Astrocyte (in vitro differentiated cells and primary cell): ENCODE data around the gene SNCAIP. TPM values are rescaled to one million over a fixed set of nuclear protein-coding genes. Genes with fewer than 3 reads are reported as not detected.

Source experiments
- DNase-seq: peaks from one replicate; pipeline ENCODE4 v3.0.0-alpha.2; 2010; ENCODE audit warnings: low read depth
- FAIRE-seq: peaks from 2 replicates; lab custom pipeline; 2011; peaks lifted over from hg19 to GRCh38; lab: Jason Lieb, UNC
- H2AFZ ChIP-seq: 2 replicates; pipeline ENCODE4 v1.6.0; 2012; ENCODE audit warnings: low read depth, low read length, inconsistent platforms
- H3K27ac ChIP-seq: 2 replicates; pipeline ENCODE4 v1.5.1; 2011; ENCODE audit warnings: low read depth, low read length, inconsistent platforms
- H3K27me3 ChIP-seq: 2 replicates; pipeline ENCODE4 v1.6.0; 2011; ENCODE audit warnings: low read length, inconsistent platforms; ENCODE audit not compliant: insufficient read depth
- H3K36me3 ChIP-seq: 2 replicates; pipeline ENCODE4 v1.5.1; 2011; ENCODE audit warnings: low read length, inconsistent platforms; ENCODE audit not compliant: insufficient read depth
- H3K4me1 ChIP-seq: 2 replicates; pipeline ENCODE4 v1.5.1; 2011; ENCODE audit warnings: low read length, inconsistent platforms; ENCODE audit not compliant: insufficient read depth
- H3K4me2 ChIP-seq: 2 replicates; pipeline ENCODE4 v1.6.0; 2012; ENCODE audit warnings: low read length, inconsistent platforms
- H3K4me3 ChIP-seq: 2 replicates; pipeline ENCODE4 v1.5.1; 2011; ENCODE audit warnings: low read depth, mild to moderate bottlenecking, low read length, inconsistent platforms; ENCODE audit not compliant: insufficient read depth
- H3K79me2 ChIP-seq: 2 replicates; pipeline ENCODE4 v1.6.0; 2012; ENCODE audit warnings: mild to moderate bottlenecking, low read length, inconsistent platforms; ENCODE audit not compliant: insufficient read depth
- H3K9ac ChIP-seq: 2 replicates; pipeline ENCODE4 v1.6.0; 2012; ENCODE audit warnings: mild to moderate bottlenecking, low read length, inconsistent platforms
- H3K9me3 ChIP-seq: 2 replicates; pipeline ENCODE4 v1.5.1; 2012; ENCODE audit warnings: low read depth, mild to moderate bottlenecking, low read length, inconsistent platforms; ENCODE audit not compliant: insufficient read depth
- H4K20me1 ChIP-seq: 2 replicates; pipeline ENCODE4 v1.6.0; 2012; ENCODE audit warnings: low read length, inconsistent platforms; ENCODE audit not compliant: insufficient read depth
- H3K27ac Mint-ChIP-seq: one replicate; pipeline ENCODE4 v1.8.0; 2021; ENCODE audit warnings: mild to moderate bottlenecking, mixed read lengths; ENCODE audit not compliant: unreplicated experiment
- H3K27me3 Mint-ChIP-seq: one replicate; pipeline ENCODE4 v1.8.0; 2021; ENCODE audit warnings: low read depth, mixed read lengths; ENCODE audit not compliant: unreplicated experiment
- H3K36me3 Mint-ChIP-seq: one replicate; pipeline ENCODE4 v1.8.0; 2021; ENCODE audit warnings: low read depth, mixed read lengths; ENCODE audit not compliant: unreplicated experiment
- H3K4me1 Mint-ChIP-seq: one replicate; pipeline ENCODE4 v1.8.0; 2021; ENCODE audit warnings: low read depth, mixed read lengths; ENCODE audit not compliant: unreplicated experiment
- H3K4me3 Mint-ChIP-seq: one replicate; pipeline ENCODE4 v1.8.0; 2021; ENCODE audit warnings: mild to moderate bottlenecking, moderate library complexity, mixed read lengths; ENCODE audit not compliant: unreplicated experiment
- H3K9me3 Mint-ChIP-seq: one replicate; pipeline ENCODE4 v1.8.0; 2021; ENCODE audit warnings: mild to moderate bottlenecking, mixed read lengths; ENCODE audit not compliant: unreplicated experiment
- EZH2 ChIP-seq: IDR thresholded peaks from 2 replicates; pipeline ENCODE4 v1.6.1; 2012; ENCODE audit warnings: mild to moderate bottlenecking, low read length, inconsistent platforms; ENCODE audit not compliant: insufficient read depth
- total RNA-seq: library from RNA; stranded (reverse); gene quantifications from 2 replicates; pipeline ENCODE4 v1.2.1, GENCODE V29; 2021
- TF ChIP-seq, protein P1 (sequence below): IDR thresholded peaks from 2 replicates; pipeline ENCODE4 v1.5.1; 2011; ENCODE audit warnings: low read depth, mild to moderate bottlenecking, inconsistent platforms, low read length, moderate library complexity; ENCODE audit not compliant: insufficient read depth

The SNCAIP gene
- total RNA-seq, 1 donor from 2014 or later, result 1.7 TPM

DNA sequence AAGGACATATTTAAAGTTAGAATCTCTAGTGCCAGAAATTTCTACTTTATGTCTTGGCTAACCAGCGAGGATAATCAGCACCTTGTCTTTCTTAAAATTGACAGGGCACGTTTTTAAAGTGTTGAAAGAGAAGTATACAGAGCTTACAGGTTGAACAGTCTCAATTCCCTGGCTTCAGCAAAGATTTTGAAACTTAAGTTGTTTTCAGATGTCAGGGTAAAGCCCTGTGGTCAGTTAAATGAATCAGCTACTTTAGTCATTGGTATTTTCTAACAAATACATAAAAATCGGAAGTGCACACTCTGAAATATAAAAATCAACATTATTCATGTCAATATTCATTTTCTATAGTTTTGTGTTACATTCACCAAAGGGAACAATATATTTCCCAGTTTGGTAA is 29.1 kb downstream of the SNCAIP start:
- no peak for TF ChIP-seq EZH2
- TF ChIP-seq, protein P1, sequence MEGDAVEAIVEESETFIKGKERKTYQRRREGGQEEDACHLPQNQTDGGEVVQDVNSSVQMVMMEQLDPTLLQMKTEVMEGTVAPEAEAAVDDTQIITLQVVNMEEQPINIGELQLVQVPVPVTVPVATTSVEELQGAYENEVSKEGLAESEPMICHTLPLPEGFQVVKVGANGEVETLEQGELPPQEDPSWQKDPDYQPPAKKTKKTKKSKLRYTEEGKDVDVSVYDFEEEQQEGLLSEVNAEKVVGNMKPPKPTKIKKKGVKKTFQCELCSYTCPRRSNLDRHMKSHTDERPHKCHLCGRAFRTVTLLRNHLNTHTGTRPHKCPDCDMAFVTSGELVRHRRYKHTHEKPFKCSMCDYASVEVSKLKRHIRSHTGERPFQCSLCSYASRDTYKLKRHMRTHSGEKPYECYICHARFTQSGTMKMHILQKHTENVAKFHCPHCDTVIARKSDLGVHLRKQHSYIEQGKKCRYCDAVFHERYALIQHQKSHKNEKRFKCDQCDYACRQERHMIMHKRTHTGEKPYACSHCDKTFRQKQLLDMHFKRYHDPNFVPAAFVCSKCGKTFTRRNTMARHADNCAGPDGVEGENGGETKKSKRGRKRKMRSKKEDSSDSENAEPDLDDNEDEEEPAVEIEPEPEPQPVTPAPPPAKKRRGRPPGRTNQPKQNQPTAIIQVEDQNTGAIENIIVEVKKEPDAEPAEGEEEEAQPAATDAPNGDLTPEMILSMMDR, result no peak
- Mint-ChIP-seq H3K27me3 (no peaks in the 10 kb centered on the region), H3K9me3 (no peaks in the 10 kb centered on the region), H3K36me3 (peaks cover 1% of the 10 kb centered on the region), H3K4me1 (no peaks in the 10 kb centered on the region), H3K27ac (no peak overlapping the region), H3K4me3 (no peak overlapping the region)
- no peaks in the 10 kb centered on the region for H3K4me1 ChIP-seq
- H3K9me3 ChIP-seq, result no peaks in the 10 kb centered on the region
- H3K4me3 ChIP-seq, result no peak overlapping the region
- H4K20me1 ChIP-seq, result no peaks in the 10 kb centered on the region
- H3K27ac ChIP-seq, result no peak overlapping the region
- FAIRE-seq, result no peak
- H3K4me2 ChIP-seq, result no peak overlapping the region
- DNase-seq, result no peak
- no peak overlapping the region for H2AFZ ChIP-seq
- no peaks in the 10 kb centered on the region for H3K36me3 ChIP-seq
- no peaks in the 10 kb centered on the region for H3K27me3 ChIP-seq
- H3K9ac ChIP-seq, result no peak overlapping the region
- H3K79me2 ChIP-seq, result no peaks in the 10 kb centered on the region

DNA sequence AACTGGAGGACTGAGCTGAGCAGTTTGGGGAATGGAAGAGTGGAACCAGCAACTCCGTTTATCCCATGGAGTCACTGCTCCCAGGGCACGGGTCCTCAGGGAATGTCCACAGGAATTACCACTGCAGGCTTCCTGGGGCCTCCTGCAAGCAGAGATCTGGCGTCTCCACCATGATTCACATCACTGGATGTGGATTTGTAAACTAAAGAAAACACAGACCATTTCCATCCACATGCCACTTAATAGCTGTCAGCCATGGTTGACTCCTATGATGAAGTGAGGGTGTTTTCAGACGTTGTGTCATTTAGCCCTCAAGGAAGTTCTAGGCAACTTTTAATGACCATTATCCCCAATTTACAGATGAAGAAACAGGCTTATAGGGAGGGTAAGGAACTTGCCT is 30.2 kb downstream of the SNCAIP start:
- FAIRE-seq (no peak), DNase-seq (no peak)
- H3K9me3 Mint-ChIP-seq, result no peaks in the 10 kb centered on the region
- no peaks in the 10 kb centered on the region for H3K4me1 Mint-ChIP-seq
- no peak overlapping the region for H3K27ac Mint-ChIP-seq
- Histone ChIP-seq H3K4me3 (no peak overlapping the region), H3K9ac (no peak overlapping the region), H3K4me1 (no peaks in the 10 kb centered on the region), H3K27ac (no peak overlapping the region), H2AFZ (no peak overlapping the region), H3K36me3 (no peaks in the 10 kb centered on the region), H3K9me3 (no peaks in the 10 kb centered on the region), H3K27me3 (no peaks in the 10 kb centered on the region), H4K20me1 (no peaks in the 10 kb centered on the region), H3K4me2 (no peak overlapping the region), H3K79me2 (no peaks in the 10 kb centered on the region)
- no peaks in the 10 kb centered on the region for H3K27me3 Mint-ChIP-seq
- H3K36me3 Mint-ChIP-seq, result peaks cover 1% of the 10 kb centered on the region
- no peak overlapping the region for H3K4me3 Mint-ChIP-seq
- TF ChIP-seq, protein P1, result no peak
- no peak for TF ChIP-seq EZH2

DNA sequence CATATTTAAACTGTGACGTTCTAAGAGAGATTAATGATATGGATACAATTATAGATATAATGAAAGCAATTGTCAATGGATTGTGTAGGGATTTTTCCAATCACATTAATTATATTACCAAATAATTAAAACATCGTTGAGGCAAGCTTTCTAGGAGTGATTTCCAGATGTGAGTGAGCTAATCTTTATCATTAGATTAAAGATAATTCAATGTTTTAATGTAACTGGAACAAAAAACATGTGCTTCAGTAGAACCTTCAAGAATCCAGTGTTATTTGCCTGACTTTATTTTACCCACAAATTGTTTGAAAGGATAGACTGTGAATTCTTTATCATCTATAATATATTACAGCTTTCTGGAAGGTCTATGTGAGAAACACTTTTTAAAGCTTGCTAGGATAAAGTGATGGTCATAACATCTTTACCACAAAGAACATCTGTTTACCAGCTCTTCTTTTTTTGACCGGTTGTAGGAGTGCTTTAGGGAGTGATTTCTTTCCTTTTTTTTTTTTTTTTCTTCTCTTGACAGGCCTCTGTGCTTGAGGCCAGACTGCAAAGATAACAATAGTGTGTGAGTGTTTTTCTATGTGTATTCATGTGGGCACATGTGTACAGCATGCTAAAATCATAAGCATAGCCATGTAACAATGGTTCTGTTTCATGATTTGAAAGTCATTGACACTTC is 35.0 kb downstream of the SNCAIP start:
- no peak overlapping the region for H3K9ac ChIP-seq
- FAIRE-seq (no peak), DNase-seq (no peak)
- H3K79me2 ChIP-seq, result no peaks in the 10 kb centered on the region
- TF ChIP-seq EZH2, result no peak
- TF ChIP-seq, protein P1, result no peak
- H3K27ac ChIP-seq, result no peak overlapping the region
- no peaks in the 10 kb centered on the region for H3K27me3 Mint-ChIP-seq
- H4K20me1 ChIP-seq, result no peaks in the 10 kb centered on the region
- H3K27ac Mint-ChIP-seq, result no peak overlapping the region
- H3K4me1 Mint-ChIP-seq, result no peaks in the 10 kb centered on the region
- H3K9me3 ChIP-seq, result no peaks in the 10 kb centered on the region
- no peak overlapping the region for H3K4me3 ChIP-seq
- no peaks in the 10 kb centered on the region for H3K9me3 Mint-ChIP-seq
- no peaks in the 10 kb centered on the region for H3K36me3 ChIP-seq
- H2AFZ ChIP-seq, result no peak overlapping the region
- H3K4me1 ChIP-seq, result no peaks in the 10 kb centered on the region
- peaks cover 1% of the 10 kb centered on the region for H3K36me3 Mint-ChIP-seq
- no peak overlapping the region for H3K4me3 Mint-ChIP-seq
- no peak overlapping the region for H3K4me2 ChIP-seq
- no peaks in the 10 kb centered on the region for H3K27me3 ChIP-seq
